SK-N-SH (cell line): Measurements from ENCODE around the gene KLHL30. TPM values are rescaled to one million over a fixed set of nuclear protein-coding genes. Genes with fewer than 3 reads are reported as not detected.

Experiments
- CTCF ChIA-PET: fragments of 300-600, 350-600 bp; formaldehyde crosslinking; extraction: SDS; loops from one replicate; lab custom pipeline; 2021; lab: Yijun Ruan, JAX
- POLR2A ChIA-PET: fragments of 350-600 bp; sonication (Branson Sonifier 250); formaldehyde crosslinking; extraction: SDS; loops from one replicate; lab custom pipeline; 2020; ENCODE audit warnings: antibody characterized with exemption, inconsistent platforms; lab: Yijun Ruan, JAX
- DNase-seq: peaks from one replicate; pipeline ENCODE4 v3.0.0; 2012
- H2AFZ ChIP-seq: fragments of 200-600 bp; sonication (generic); 2 replicates; pipeline ENCODE4 v1.8.1; 2016; ENCODE audit warnings: antibody characterized with exemption, mild to moderate bottlenecking, low read depth
- H3F3A ChIP-seq: fragments of 200-600 bp; sonication (generic); replicated peaks from 2 replicates; pipeline ENCODE3; 2016; ENCODE audit warnings: antibody characterized with exemption, mild to moderate bottlenecking; ENCODE audit not compliant: insufficient read depth
- H3K27ac ChIP-seq, 2 experiments: fragments of 200-500 bp in 1 of 2; fragments of 200-600 bp in 1 of 2; sonication (Bioruptor generic) in 1 of 2; sonication (generic), shearing (Covaris generic) in 1 of 2; 2 replicates each; pipeline versions ENCODE4 v1.5.1 to v1.6.1; 2014 to 2016; ENCODE audit warnings: low read depth in 2 of 2, inconsistent platforms in 1 of 2, low read length in 1 of 2, mild to moderate bottlenecking in 1 of 2, mixed read lengths in 1 of 2
- H3K27me3 ChIP-seq: fragments of 200-600 bp; sonication (generic), shearing (Covaris generic); 2 replicates; pipeline ENCODE4 v1.6.1; 2016; ENCODE audit warnings: mixed run types; ENCODE audit not compliant: insufficient read depth
- H3K36me3 ChIP-seq, 2 experiments: fragments of 200-500 bp in 1 of 2; fragments of 200-600 bp in 1 of 2; sonication (Bioruptor generic) in 1 of 2; sonication (generic) in 1 of 2; replicated peaks in 1 of 2; 2 replicates each; pipeline versions ENCODE3 to v1.5.1; 2014 to 2016; ENCODE audit warnings: low read length in 1 of 2, mild to moderate bottlenecking in 1 of 2; ENCODE audit not compliant: insufficient read depth in 2 of 2, control insufficient read depth in 1 of 2
- H3K4me1 ChIP-seq, 2 experiments: fragments of 200-500 bp in 1 of 2; fragments of 200-600 bp in 1 of 2; sonication (Bioruptor generic) in 1 of 2; sonication (generic), shearing (Covaris generic) in 1 of 2; 2 replicates each; pipeline versions ENCODE4 v1.5.1 to v1.6.1; 2014 to 2016; ENCODE audit warnings: low read depth in 1 of 2, low read length in 1 of 2, mixed run types in 1 of 2; ENCODE audit not compliant: insufficient read depth in 2 of 2, control insufficient read depth in 1 of 2
- H3K4me2 ChIP-seq: fragments of 200-600 bp; sonication (generic), shearing (Covaris generic); 2 replicates; pipeline ENCODE4 v1.6.1; 2017; ENCODE audit warnings: mixed run types
- H3K4me3 ChIP-seq, 2 experiments: fragments of 200-500 bp in 1 of 2; fragments of 200-600 bp in 1 of 2; sonication (Bioruptor generic) in 1 of 2; sonication (generic), shearing (Covaris generic) in 1 of 2; 2 replicates each; pipeline versions ENCODE4 v1.5.1 to v1.8.1; 2014 to 2016; ENCODE audit warnings: low read depth in 2 of 2, inconsistent platforms in 1 of 2, low read length in 1 of 2, mild to moderate bottlenecking in 1 of 2, mixed read lengths in 1 of 2, moderate library complexity in 1 of 2
- H3K79me2 ChIP-seq: fragments of 200-600 bp; sonication (generic); 2 replicates; pipeline ENCODE4 v1.8.1; 2017; ENCODE audit warnings: mild to moderate bottlenecking; ENCODE audit not compliant: insufficient read depth
- H3K9ac ChIP-seq: fragments of 200-600 bp; sonication (generic); 2 replicates; pipeline ENCODE4 v1.6.1; 2017; ENCODE audit warnings: mixed run types
- H3K9me2 ChIP-seq: fragments of 200-600 bp; sonication (generic); 2 replicates; pipeline ENCODE4 v1.6.1; 2017; ENCODE audit warnings: mixed run types
- H3K9me3 ChIP-seq: fragments of 200-600 bp; sonication (generic); 2 replicates; pipeline ENCODE4 v1.6.1; 2017; ENCODE audit warnings: mixed run types, mild to moderate bottlenecking, moderate library complexity
- H4K20me1 ChIP-seq: fragments of 200-600 bp; sonication (generic); 2 replicates; pipeline ENCODE4 v1.6.1; 2017; ENCODE audit warnings: mild to moderate bottlenecking, mixed run types; ENCODE audit not compliant: insufficient read depth
- CTCF ChIP-seq: fragments of 200-600 bp; sonication (generic); IDR thresholded peaks from 2 replicates; pipeline ENCODE4 v1.6.1; 2017; ENCODE audit warnings: antibody characterized with exemption, mild to moderate bottlenecking, moderate library complexity
- ELF1 ChIP-seq: IDR thresholded peaks from 2 replicates; pipeline ENCODE4 v1.4.0; 2012
- EP300 ChIP-seq, 2 experiments: IDR thresholded peaks; 2 replicates each; pipeline versions ENCODE4 v1.4.0 to v1.6.1; 2012; ENCODE audit warnings: borderline replicate concordance in 1 of 2, low read depth in 1 of 2, low read length in 1 of 2
- EZH2phosphoT487 ChIP-seq: fragments of 200-600 bp; sonication (generic); IDR thresholded peaks from 2 replicates; pipeline ENCODE4 v1.6.1; 2017; ENCODE audit warnings: low read depth, mixed run types, mild to moderate bottlenecking, antibody characterized with exemption, moderate library complexity, borderline replicate concordance
- FOSL2 ChIP-seq: IDR thresholded peaks from 2 replicates; pipeline ENCODE4 v1.4.0; 2012; ENCODE audit warnings: low read depth, mild to moderate bottlenecking, moderate library complexity, borderline replicate concordance
- FOXJ3 ChIP-seq: sonication (generic); formaldehyde crosslinking; IDR thresholded peaks from 2 replicates; pipeline ENCODE4 v1.5.1; 2020; ENCODE audit warnings: mild to moderate bottlenecking, missing genetic modification reagents
- GABPA ChIP-seq: IDR thresholded peaks from 2 replicates; pipeline ENCODE4 v1.4.0; 2012; ENCODE audit warnings: low read depth, mild to moderate bottlenecking
- JUND ChIP-seq: IDR thresholded peaks from 2 replicates; pipeline ENCODE4 v1.4.0; 2012
- MXI1 ChIP-seq: IDR thresholded peaks from 2 replicates; pipeline ENCODE4 v1.6.1; 2012; ENCODE audit warnings: mild to moderate bottlenecking, low read depth, low read length, improper control_type of control experiment
- NFIC ChIP-seq: IDR thresholded peaks from 2 replicates; pipeline ENCODE4 v1.4.0; 2012; ENCODE audit warnings: borderline replicate concordance
- NRF1 ChIP-seq: IDR thresholded peaks from 2 replicates; pipeline ENCODE4 v1.6.1; 2012; ENCODE audit warnings: low read depth, mild to moderate bottlenecking, low read length
- RAD21 ChIP-seq: IDR thresholded peaks from 2 replicates; pipeline ENCODE4 v1.6.1; 2012; ENCODE audit warnings: mild to moderate bottlenecking, low read length
- RCOR1 ChIP-seq: fragments of 150-350 bp; IDR thresholded peaks from 2 replicates; pipeline ENCODE4 v1.6.1; 2017; ENCODE audit warnings: antibody characterized with exemption, low read length
- RXRA ChIP-seq: IDR thresholded peaks from 2 replicates; pipeline ENCODE4 v1.4.0; 2012; ENCODE audit warnings: low read depth, mild to moderate bottlenecking, borderline replicate concordance
- SIN3A ChIP-seq: IDR thresholded peaks from 2 replicates; pipeline ENCODE4 v1.6.1; 2012; ENCODE audit warnings: low read depth, mild to moderate bottlenecking, low read length, moderate library complexity, borderline replicate concordance
- SMC3 ChIP-seq: IDR thresholded peaks from 2 replicates; pipeline ENCODE4 v1.6.1; 2012; ENCODE audit warnings: low read depth, low read length, improper control_type of control experiment
- TCF12 ChIP-seq: IDR thresholded peaks from 2 replicates; pipeline ENCODE4 v1.4.0; 2012
- TEAD4 ChIP-seq: IDR thresholded peaks from 2 replicates; pipeline ENCODE4 v1.4.0; 2012; ENCODE audit warnings: mild to moderate bottlenecking, borderline replicate concordance; ENCODE audit not compliant: insufficient read depth
- USF2 ChIP-seq: fragments of 150-350 bp; IDR thresholded peaks from 2 replicates; pipeline ENCODE4 v1.6.1; 2017; ENCODE audit warnings: antibody characterized with exemption, low read length, low read depth, borderline replicate concordance
- YY1 ChIP-seq: IDR thresholded peaks from 2 replicates; pipeline ENCODE4 v1.4.0; 2012; ENCODE audit warnings: low read depth, mild to moderate bottlenecking
- WGBS: methylation state at CpG from one replicate; pipeline ENCODE4 v1.1.6; 2017; ENCODE audit warnings: low lambda C conversion rate; 5-methylcytosine and 5-hydroxymethylcytosine counted together
- polyA plus RNA-seq, 3 experiments: library from polyadenylated mRNA; depleted of rRNA; stranded (reverse); fragments of >200 nt; gene quantifications; 2 replicates each; pipeline ENCODE4 v1.2.3, GENCODE V29; 2012

KLHL30 gene
- polyA plus RNA-seq, 1 of the 3 experiments (the other 2 are of a cell fraction), result not detected

GRCh38 chr2:238104691-238105371, 33.6 kb upstream of the KLHL30 start:
- TF ChIP-seq GABPA (no peak), NRF1 (no peak), RCOR1 (no peak), FOXJ3 (CRISPR knock-in tag) (no peak), YY1 (no peak), SIN3A (no peak), RAD21 (no peak), SMC3 (no peak), CTCF (no peak), USF2 (no peak), NFIC (no peak), ELF1 (no peak), RXRA (no peak), EZH2phosphoT487 (no peak), FOSL2 (no peak), MXI1 (no peak), EP300 (IDR thresholded peaks at IDR 0.05; ENCODE audit: borderline replicate concordance in 1 of 2, low read depth in 1 of 2, low read length in 1 of 2) (no peak), JUND (no peak), TCF12 (no peak), TEAD4 (no peak)
- TF ChIP-seq, all 33 proteins: peak for 0
- no peaks in the 10 kb centered on the region for H3K27me3 ChIP-seq
- 77% methylated on average over 4 of the region's 21 CpGs for WGBS
- ChIA-PET CTCF (no interaction called here), POLR2A (interaction anchor here (1.0 kb wide), 1 partner anchor 11 kb away, joined by 3 read pairs; no protein-coding TSS in a partner anchor)
- H3K79me2 ChIP-seq, result no peaks in the 10 kb centered on the region
- H3K36me3 ChIP-seq, result no peaks in the 10 kb centered on the region
- no peaks in the 10 kb centered on the region for H4K20me1 ChIP-seq
- H3K4me3 ChIP-seq, result no peak overlapping the region
- H3K9me2 ChIP-seq, result no peaks in the 10 kb centered on the region
- no peak overlapping the region for H2AFZ ChIP-seq
- DNase-seq, result peak; percentile 24
- no peaks in the 10 kb centered on the region for H3K9me3 ChIP-seq
- no peak overlapping the region for H3K4me2 ChIP-seq
- no peak overlapping the region for H3K27ac ChIP-seq
- peaks cover 0 to 16% of the 10 kb centered on the region in 2 experiments; a peak in 1 of 4 replicates for H3K4me1 ChIP-seq
- H3F3A ChIP-seq, result no peaks in the 10 kb centered on the region
- no peak overlapping the region for H3K9ac ChIP-seq
